GM23248 (cell line): Measurements from ENCODE around the gene NAALADL2. TPM values are rescaled to one million over a fixed set of nuclear protein-coding genes. Genes with fewer than 3 reads are reported as not detected.

Experiments
- DNase-seq: peaks from one replicate; pipeline ENCODE4 v3.0.0-alpha.2; 2015
- H2AFZ ChIP-seq: fragments of 200-600 bp; sonication (generic); 2 replicates; pipeline ENCODE4 v1.6.1; 2016; ENCODE audit warnings: antibody characterized with exemption
- H3F3A ChIP-seq: fragments of 200-600 bp; sonication (generic); 2 replicates; pipeline ENCODE4 v1.6.1; 2016; ENCODE audit warnings: mild to moderate bottlenecking, antibody characterized with exemption, mixed run types; ENCODE audit not compliant: insufficient read depth
- H3K27ac ChIP-seq: fragments of 200-600 bp; sonication (generic); 2 replicates; pipeline ENCODE4 v1.5.1; 2016; ENCODE audit warnings: mild to moderate bottlenecking
- H3K27me3 ChIP-seq: fragments of 200-600 bp; sonication (generic); replicated peaks from 2 replicates; pipeline ENCODE4 v1.6.1; 2016; ENCODE audit warnings: mild to moderate bottlenecking; ENCODE audit not compliant: insufficient read depth
- H3K36me3 ChIP-seq: fragments of 200-600 bp; sonication (generic); 2 replicates; pipeline ENCODE4 v1.6.1; 2016; ENCODE audit warnings: low read depth, mild to moderate bottlenecking
- H3K4me1 ChIP-seq: fragments of 200-600 bp; sonication (generic); 2 replicates; pipeline ENCODE4 v1.6.1; 2016; ENCODE audit warnings: mild to moderate bottlenecking; ENCODE audit not compliant: insufficient read depth
- H3K4me2 ChIP-seq: fragments of 200-600 bp; sonication (generic); one replicate; pipeline ENCODE4 v1.6.1; 2016; ENCODE audit warnings: mild to moderate bottlenecking; ENCODE audit not compliant: unreplicated experiment
- H3K4me3 ChIP-seq: fragments of 200-600 bp; sonication (generic); 2 replicates; pipeline ENCODE4 v1.5.1; 2016; ENCODE audit warnings: mild to moderate bottlenecking
- H3K79me2 ChIP-seq: fragments of 200-600 bp; sonication (generic); 2 replicates; pipeline ENCODE4 v1.6.1; 2016; ENCODE audit warnings: mild to moderate bottlenecking; ENCODE audit not compliant: insufficient read depth
- H3K9ac ChIP-seq: fragments of 200-600 bp; sonication (generic); 2 replicates; pipeline ENCODE4 v1.6.1; 2016; ENCODE audit warnings: mild to moderate bottlenecking
- H3K9me2 ChIP-seq: fragments of 200-600 bp; sonication (generic); 2 replicates; pipeline ENCODE4 v1.6.1; 2016; ENCODE audit warnings: mixed run types, mild to moderate bottlenecking, moderate library complexity; ENCODE audit not compliant: insufficient read depth
- H3K9me3 ChIP-seq: fragments of 200-600 bp; sonication (generic); one replicate; pipeline ENCODE4 v1.6.1; 2017; ENCODE audit warnings: low read depth
- H4K20me1 ChIP-seq: fragments of 200-600 bp; sonication (generic); 2 replicates; pipeline ENCODE4 v1.6.0; 2016; ENCODE audit not compliant: insufficient read depth
- EZH2 ChIP-seq: fragments of 200-600 bp; sonication (generic); IDR thresholded peaks from 2 replicates; pipeline ENCODE4 v1.6.1; 2018; ENCODE audit warnings: antibody characterized with exemption, mild to moderate bottlenecking; ENCODE audit not compliant: insufficient read depth, poor library complexity, severe bottlenecking
- EZH2phosphoT487 ChIP-seq: fragments of 200-600 bp; sonication (generic); IDR thresholded peaks from 2 replicates; pipeline ENCODE4 v1.6.1; 2018; ENCODE audit warnings: antibody characterized with exemption, moderate library complexity, mild to moderate bottlenecking, low read depth; ENCODE audit not compliant: insufficient read depth
- WGBS, 2 experiments: methylation state at CpG; one replicate each; pipeline ENCODE4 v1.1.6; 2015 to 2017; ENCODE audit warnings: low lambda C conversion rate in 2 of 2, low coverage in 1 of 2; ENCODE audit errors: missing lambda C conversion rate in 2 of 2; 5-methylcytosine and 5-hydroxymethylcytosine counted together
- in situ Hi-C: fragments of 300-500 bp; cut with MboI; formaldehyde crosslinking; loops from 2 replicates; pipeline ENCODE4 v1.15.0; 2020
- polyA plus RNA-seq: library from polyadenylated mRNA; unstranded; fragments of >200 nt; fragmentation: Nextera tagmentation; extraction: Ambion mirVana; gene quantifications from 2 replicates; pipeline ENCODE4 v1.2.1, GENCODE V29; 2016
- total RNA-seq: library from RNA; depleted of rRNA; stranded (reverse); fragments of >200 nt; shearing (Covaris generic); gene quantifications from 2 replicates; pipeline ENCODE4 v1.2.3, GENCODE V29; 2014

The NAALADL2 gene
- total and polyA plus RNA-seq, 2 experiments from 2014 or later = 20.5 to 81.0 TPM

GRCh38 chr3:175374705-175375104 lies 515.6 kb downstream of the NAALADL2 start:
- H3F3A ChIP-seq = peaks cover 5% of the 10 kb centered on the region; the same call in 1 of the 2 replicates
- no peak for DNase-seq
- no peaks in the 10 kb centered on the region for H4K20me1 ChIP-seq
- in situ Hi-C loops = no loop called here
- H3K4me2 ChIP-seq = no peak overlapping the region
- WGBS, 2 experiments = 94 to 100% methylated on average over 1 of the region's 1 CpG
- H3K27me3 ChIP-seq = no peaks in the 10 kb centered on the region
- TF ChIP-seq EZH2phosphoT487 = no peak
- no peak for TF ChIP-seq EZH2
- H3K9me3 ChIP-seq = no peaks in the 10 kb centered on the region
- H3K27ac ChIP-seq = no peak overlapping the region
- no peaks in the 10 kb centered on the region for H3K79me2 ChIP-seq
- H3K36me3 ChIP-seq = no peaks in the 10 kb centered on the region
- no peak overlapping the region for H3K4me3 ChIP-seq
- H3K9me2 ChIP-seq = no peaks in the 10 kb centered on the region
- peaks cover 13% of the 10 kb centered on the region for H3K4me1 ChIP-seq
- no peak overlapping the region for H2AFZ ChIP-seq
- H3K9ac ChIP-seq = no peak overlapping the region

- TF ChIP-seq EZH2 = no peak
- TF ChIP-seq EZH2phosphoT487 = no peak
- no peak overlapping the region for H2AFZ ChIP-seq
- 65 to 77% methylated on average over 2 of the region's 2 CpGs for WGBS, 2 experiments
Observed at GRCh38 chr3:175378348-175378747, 519.2 kb downstream of the NAALADL2 start.

GRCh38 chr3:175381685-175382084 lies 522.6 kb downstream of the NAALADL2 start:
- H2AFZ ChIP-seq = no peak overlapping the region
- H4K20me1 ChIP-seq = no peaks in the 10 kb centered on the region
- peaks cover 21% of the 10 kb centered on the region for H3K4me1 ChIP-seq
- H3K9ac ChIP-seq = no peak overlapping the region
- in situ Hi-C loops = no loop called here
- peaks cover 19% of the 10 kb centered on the region; the same call in 1 of the 2 replicates for H3F3A ChIP-seq
- no peak for DNase-seq
- no peak overlapping the region for H3K4me3 ChIP-seq
- no peaks in the 10 kb centered on the region for H3K27me3 ChIP-seq
- TF ChIP-seq EZH2phosphoT487 = no peak
- TF ChIP-seq EZH2 = no peak
- H3K4me2 ChIP-seq = no peak overlapping the region
- no peaks in the 10 kb centered on the region for H3K9me3 ChIP-seq
- no peaks in the 10 kb centered on the region for H3K79me2 ChIP-seq
- no peaks in the 10 kb centered on the region; the same call in 1 of the 2 replicates for H3K9me2 ChIP-seq
- no peak overlapping the region for H3K27ac ChIP-seq
- 93 to 97% methylated on average over 4 of the region's 4 CpGs for WGBS, 2 experiments
- no peaks in the 10 kb centered on the region for H3K36me3 ChIP-seq

More at GRCh38 chr3:175378348-175378747, 519.2 kb downstream of the NAALADL2 start:
- Histone ChIP-seq H3K27me3 (no peaks in the 10 kb centered on the region), H3K27ac (no peak overlapping the region), H3K79me2 (no peaks in the 10 kb centered on the region), H3K9me3 (no peaks in the 10 kb centered on the region), H3K4me3 (no peak overlapping the region), H3K9ac (no peak overlapping the region), H3K9me2 (no peaks in the 10 kb centered on the region), H3K4me2 (no peak overlapping the region), H3K36me3 (no peaks in the 10 kb centered on the region), H3K4me1 (peaks cover 2% of the 10 kb centered on the region), H4K20me1 (no peaks in the 10 kb centered on the region), H3F3A (peaks cover 2% of the 10 kb centered on the region; the same call in 1 of the 2 replicates)
- no peak for DNase-seq
- in situ Hi-C loops = no loop called here

- Histone ChIP-seq H3K27me3 (no peaks in the 10 kb centered on the region), H3K27ac (peak overlapping the region; percentile 69), H3K9ac (peak overlapping the region; percentile 40), H3F3A (peaks cover 27% of the 10 kb centered on the region; the same call in 1 of the 2 replicates), H3K4me2 (peak overlapping the region; percentile 47), H3K36me3 (no peaks in the 10 kb centered on the region), H3K4me1 (peaks cover 35% of the 10 kb centered on the region), H4K20me1 (no peaks in the 10 kb centered on the region), H3K9me2 (no peaks in the 10 kb centered on the region; the same call in 1 of the 2 replicates), H3K9me3 (no peaks in the 10 kb centered on the region), H3K4me3 (peak overlapping the region; percentile 33; the same call in 1 of the 2 replicates), H3K79me2 (no peaks in the 10 kb centered on the region), H2AFZ (peak overlapping the region; percentile 57)
- WGBS, 2 experiments = 48 to 64% methylated on average over 1 of the region's 1 CpG
- TF ChIP-seq EZH2phosphoT487 = no peak
- TF ChIP-seq EZH2 = no peak
- peak; percentile 43 for DNase-seq
- in situ Hi-C loops = no loop called here
Observed at GRCh38 chr3:175383371-175383770, 524.2 kb downstream of the NAALADL2 start.
